ACC112 (cell line): ENCODE data around the gene FUZ.

ENCODE experiments used
- H2AFZ ChIP-seq: fragments of 200-600 bp; sonication (generic); one replicate; pipeline ENCODE4 v1.6.0; 2017; ENCODE audit warnings: antibody characterized with exemption, low read length; ENCODE audit not compliant: unreplicated experiment
- H3K27ac ChIP-seq: fragments of 200-600 bp; sonication (generic); 2 replicates; pipeline ENCODE4 v1.5.1; 2014; ENCODE audit warnings: low read depth, mild to moderate bottlenecking, antibody characterized with exemption, low read length, moderate library complexity
- H3K27me3 ChIP-seq: fragments of 200-600 bp; sonication (generic); 2 replicates; pipeline ENCODE4 v1.6.1; 2014; ENCODE audit warnings: mild to moderate bottlenecking, antibody characterized with exemption, low read length, moderate library complexity, mixed read lengths; ENCODE audit not compliant: insufficient read depth
- H3K36me3 ChIP-seq: fragments of 200-600 bp; sonication (generic); 2 replicates; pipeline ENCODE4 v1.6.1; 2016; ENCODE audit warnings: mild to moderate bottlenecking, antibody characterized with exemption, low read length, moderate library complexity, mixed read lengths; ENCODE audit not compliant: insufficient read depth
- H3K4me1 ChIP-seq: fragments of 200-600 bp; sonication (generic); one replicate; pipeline ENCODE4 v1.6.1; 2016; ENCODE audit warnings: low read length, mixed read lengths; ENCODE audit not compliant: insufficient read depth, unreplicated experiment, control insufficient read depth
- H3K4me3 ChIP-seq: fragments of 200-600 bp; sonication (generic); 2 replicates; pipeline ENCODE4 v1.5.1; 2014; ENCODE audit warnings: mild to moderate bottlenecking, low read depth, low read length
- H3K79me2 ChIP-seq: fragments of 200-600 bp; sonication (generic); one replicate; pipeline ENCODE4 v1.6.0; 2016; ENCODE audit warnings: low read length; ENCODE audit not compliant: control insufficient read depth, unreplicated experiment, insufficient read depth

FUZ gene

DNA sequence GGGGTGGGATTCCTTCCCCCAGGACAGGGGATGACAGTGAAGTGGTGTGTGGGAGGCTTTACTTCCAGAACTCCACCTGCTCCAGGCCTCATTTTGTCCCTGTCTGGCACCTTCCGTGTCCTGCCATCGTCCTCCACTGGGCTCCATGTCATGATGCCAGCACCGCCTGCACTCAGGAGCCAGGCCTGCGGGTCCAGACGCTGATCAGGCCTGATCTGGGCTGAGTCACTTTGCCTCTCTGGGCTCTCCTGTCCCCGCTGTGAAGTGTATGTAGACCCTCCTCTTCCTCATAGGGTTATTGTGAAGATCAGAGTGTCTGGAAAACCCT, 9.6 kb downstream of the FUZ start:
- peaks cover 4% of the 10 kb centered on the region; the same call in 1 of the 2 replicates for H3K36me3 ChIP-seq
- no peak overlapping the region for H2AFZ ChIP-seq
- no peaks in the 10 kb centered on the region for H3K27me3 ChIP-seq
- no peaks in the 10 kb centered on the region for H3K79me2 ChIP-seq
- H3K4me1 ChIP-seq, result no peaks in the 10 kb centered on the region
- H3K27ac ChIP-seq, result no peak overlapping the region
- H3K4me3 ChIP-seq, result no peak overlapping the region

DNA sequence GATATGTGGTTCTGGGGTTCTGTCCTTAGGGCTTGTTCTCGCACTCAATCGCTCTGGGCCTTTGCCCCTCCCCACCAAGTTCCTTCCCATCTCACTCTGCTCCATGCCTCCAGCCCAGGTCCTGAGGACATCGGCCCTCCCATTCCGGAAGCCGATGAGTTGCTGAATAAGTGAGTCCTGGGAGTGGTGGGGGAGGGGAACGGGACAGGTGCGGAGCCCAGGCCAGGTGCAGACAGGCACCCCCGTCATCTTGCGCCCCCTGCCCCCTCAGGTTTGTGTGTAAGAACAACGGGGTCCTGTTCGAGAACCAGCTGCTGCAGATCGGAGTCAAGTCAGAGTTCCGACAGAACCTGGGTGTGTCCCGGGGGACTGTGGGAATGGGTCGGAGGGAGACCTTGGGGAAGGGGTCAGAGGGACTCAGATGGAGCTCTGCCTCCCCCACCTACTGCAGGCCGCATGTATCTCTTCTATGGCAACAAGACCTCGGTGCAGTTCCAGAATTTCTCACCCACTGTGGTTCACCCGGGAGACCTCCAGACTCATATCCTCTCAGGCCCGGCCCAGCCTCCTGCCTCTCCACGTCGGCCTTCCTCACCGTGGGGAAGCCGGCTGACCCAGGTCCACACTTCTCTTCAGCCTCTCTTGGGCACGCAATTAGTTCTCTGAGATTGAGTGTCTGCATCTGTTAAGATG, 10.1 kb downstream of the FUZ start:
- H3K27ac ChIP-seq, result no peak overlapping the region
- H3K36me3 ChIP-seq, result peaks cover 3% of the 10 kb centered on the region; the same call in 1 of the 2 replicates
- H3K79me2 ChIP-seq, result no peaks in the 10 kb centered on the region
- H3K4me3 ChIP-seq, result no peak overlapping the region
- no peak overlapping the region for H2AFZ ChIP-seq
- H3K4me1 ChIP-seq, result no peaks in the 10 kb centered on the region
- no peaks in the 10 kb centered on the region for H3K27me3 ChIP-seq

GRCh38 chr19:49801966-49802661, 11.0 kb downstream of the FUZ start:
- no peak overlapping the region for H2AFZ ChIP-seq
- no peaks in the 10 kb centered on the region for H3K4me1 ChIP-seq
- no peaks in the 10 kb centered on the region for H3K27me3 ChIP-seq
- no peak overlapping the region for H3K4me3 ChIP-seq
- H3K36me3 ChIP-seq, result no peaks in the 10 kb centered on the region; the same call in 1 of the 2 replicates
- H3K27ac ChIP-seq, result no peak overlapping the region
- no peaks in the 10 kb centered on the region for H3K79me2 ChIP-seq

DNA sequence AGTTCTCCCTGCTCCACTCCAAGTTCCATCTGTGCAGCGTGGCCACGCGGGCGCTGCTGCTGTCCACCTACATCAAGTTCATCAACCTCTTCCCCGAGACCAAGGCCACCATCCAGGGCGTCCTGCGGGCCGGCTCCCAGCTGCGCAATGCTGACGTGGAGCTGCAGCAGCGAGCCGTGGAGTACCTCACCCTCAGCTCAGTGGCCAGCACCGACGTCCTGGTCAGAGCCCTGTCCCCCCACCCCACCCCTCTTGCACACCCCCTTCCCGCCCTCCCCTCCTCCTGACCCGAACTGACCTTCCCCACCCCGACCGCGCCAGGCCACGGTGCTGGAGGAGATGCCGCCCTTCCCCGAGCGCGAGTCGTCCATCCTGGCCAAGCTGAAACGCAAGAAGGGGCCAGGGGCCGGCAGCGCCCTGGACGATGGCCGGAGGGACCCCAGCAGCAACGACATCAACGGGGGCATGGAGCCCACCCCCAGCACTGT, 11.6 kb downstream of the FUZ start:
- Histone ChIP-seq H3K79me2 (no peaks in the 10 kb centered on the region), H3K36me3 (peaks cover 4% of the 10 kb centered on the region; the same call in 1 of the 2 replicates), H3K27me3 (no peaks in the 10 kb centered on the region), H2AFZ (no peak overlapping the region), H3K4me3 (no peak overlapping the region), H3K4me1 (no peaks in the 10 kb centered on the region), H3K27ac (no peak overlapping the region)

- Histone ChIP-seq H3K27ac (no peak overlapping the region), H3K27me3 (no peaks in the 10 kb centered on the region), H3K4me3 (no peak overlapping the region), H3K36me3 (0 out of 2 replicates have a peak, but pooled peaks cover 5% of the 10 kb centered on the region), H2AFZ (no peak overlapping the region), H3K79me2 (no peaks in the 10 kb centered on the region), H3K4me1 (no peaks in the 10 kb centered on the region)
These were observed 12.3 kb downstream of the FUZ start for GRCh38 chr19:49800771-49801170.

DNA sequence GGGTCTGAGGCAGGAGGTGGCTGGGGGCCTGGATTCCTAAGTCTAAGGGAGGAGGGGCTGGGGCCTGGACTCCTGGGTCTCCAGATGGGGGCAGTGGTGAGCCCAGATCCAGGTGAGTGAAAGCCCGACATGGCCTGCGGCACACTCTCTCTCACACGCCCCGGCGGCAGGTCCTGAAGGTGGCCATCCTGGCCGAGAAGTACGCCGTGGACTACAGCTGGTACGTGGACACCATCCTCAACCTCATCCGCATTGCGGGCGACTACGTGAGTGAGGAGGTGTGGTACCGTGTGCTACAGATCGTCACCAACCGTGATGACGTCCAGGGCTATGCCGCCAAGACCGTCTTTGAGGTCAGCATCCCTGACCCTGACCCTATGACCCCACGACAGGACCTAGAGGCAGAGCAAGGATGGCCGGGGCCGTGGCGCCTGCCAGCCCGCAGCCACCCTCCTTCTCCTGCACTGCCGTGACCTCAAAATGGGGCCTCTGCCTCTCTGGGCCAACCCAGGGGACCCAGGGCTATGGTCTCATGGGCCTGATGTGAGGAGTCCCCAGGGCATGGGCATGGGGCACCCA, 13.2 kb downstream of the FUZ start:
- Histone ChIP-seq H3K36me3 (0 out of 2 replicates have a peak, but pooled peaks cover 5% of the 10 kb centered on the region), H3K27ac (no peak overlapping the region), H2AFZ (no peak overlapping the region)

GRCh38 chr19:49799271-49799797, 13.8 kb downstream of the FUZ start:
- Histone ChIP-seq H3K79me2 (no peaks in the 10 kb centered on the region), H2AFZ (no peak overlapping the region), H3K27ac (no peak overlapping the region), H3K36me3 (0 out of 2 replicates have a peak, but pooled peaks cover 5% of the 10 kb centered on the region), H3K4me3 (no peak overlapping the region), H3K27me3 (no peaks in the 10 kb centered on the region), H3K4me1 (no peaks in the 10 kb centered on the region)

More for the DNA sequence above, 13.2 kb downstream of the FUZ start:
- H3K4me1 ChIP-seq, result no peaks in the 10 kb centered on the region
- no peaks in the 10 kb centered on the region for H3K27me3 ChIP-seq
- H3K4me3 ChIP-seq, result no peak overlapping the region
- H3K79me2 ChIP-seq, result no peaks in the 10 kb centered on the region

- Histone ChIP-seq H2AFZ (no peak overlapping the region), H3K4me1 (peaks cover under 1% of the 10 kb centered on the region), H3K79me2 (no peaks in the 10 kb centered on the region), H3K36me3 (0 out of 2 replicates have a peak, but pooled peaks cover 7% of the 10 kb centered on the region), H3K27me3 (no peaks in the 10 kb centered on the region), H3K27ac (no peak overlapping the region), H3K4me3 (no peak overlapping the region)
These were observed 14.5 kb downstream of the FUZ start for GRCh38 chr19:49798574-49798973.

GRCh38 chr19:49795615-49796014, 17.5 kb downstream of the FUZ start:
- H3K4me1 ChIP-seq, result peaks cover 4% of the 10 kb centered on the region
- 0 out of 2 replicates have a peak, but pooled peaks cover 7% of the 10 kb centered on the region for H3K36me3 ChIP-seq
- H3K79me2 ChIP-seq, result no peaks in the 10 kb centered on the region

GRCh38 chr19:49793561-49793840, 19.6 kb downstream of the FUZ start:
- Histone ChIP-seq H3K79me2 (peaks cover 9% of the 10 kb centered on the region), H3K4me1 (peaks cover 4% of the 10 kb centered on the region), H2AFZ (no peak overlapping the region), H3K27ac (no peak overlapping the region), H3K4me3 (no peak overlapping the region), H3K27me3 (no peaks in the 10 kb centered on the region), H3K36me3 (0 out of 2 replicates have a peak, but pooled peaks cover 7% of the 10 kb centered on the region)

More at GRCh38 chr19:49795615-49796014, 17.5 kb downstream of the FUZ start:
- Histone ChIP-seq H3K27me3 (no peaks in the 10 kb centered on the region), H3K4me3 (no peak overlapping the region), H3K27ac (no peak overlapping the region), H2AFZ (no peak overlapping the region)
